ENCODE measurements around the gene SLCO4A1. TPM values are rescaled to one million over a fixed set of nuclear protein-coding genes. Genes with fewer than 3 reads are reported as not detected.

SLCO4A1 gene
- total and polyA plus RNA-seq, 2 of the 4 experiments (the other 2 are of a cell fraction), result 0.72 to 1.1 TPM

- peak overlapping the region; percentile 19; the same call in 1 of the 2 replicates for H3K18ac ChIP-seq (ENCODE audit: low read depth, low read length)
- WGBS, 2 experiments (ENCODE audit: extremely low coverage in 2 of 2, insufficient read length in 1 of 2), result 52% methylated on average over 11 of the region's 24 CpGs; no CpG with 5 or more reads in 1 of the 2 experiments
- no peak for TF ChIP-seq BHLHE40 (IDR thresholded peaks at IDR 0.05; ENCODE audit: low read depth, low read length)
- no peak for TF ChIP-seq CHD1 (IDR thresholded peaks at IDR 0.05; ENCODE audit: low read depth, low read length)
- no peak for TF ChIP-seq POLR2A (IDR thresholded peaks at IDR 0.05; ENCODE audit: low read depth, low read length)
- no peak for TF ChIP-seq ELK1 (IDR thresholded peaks at IDR 0.05; ENCODE audit: borderline replicate concordance, low read depth, low read length)
- TF ChIP-seq RAD21 (IDR thresholded peaks at IDR 0.05; ENCODE audit: low read length), result no peak
- TF ChIP-seq MAFK (IDR thresholded peaks at IDR 0.05; ENCODE audit: low read depth, low read length), result no peak
- TF ChIP-seq FOS (IDR thresholded peaks at IDR 0.05; ENCODE audit: low read depth, low read length), result no peak
- TF ChIP-seq MXI1 (IDR thresholded peaks at IDR 0.05; ENCODE audit: borderline replicate concordance, low read depth, low read length), result no peak
- TF ChIP-seq SMC3 (IDR thresholded peaks at IDR 0.05; ENCODE audit: low read depth, low read length), result no peak
- no peak for TF ChIP-seq RCOR1 (IDR thresholded peaks at IDR 0.05; ENCODE audit: insufficient replicate concordance, low read length)
- TF ChIP-seq MAZ (IDR thresholded peaks at IDR 0.05; ENCODE audit: borderline replicate concordance, low read depth, low read length), result no peak
- TF ChIP-seq, protein P1, sequence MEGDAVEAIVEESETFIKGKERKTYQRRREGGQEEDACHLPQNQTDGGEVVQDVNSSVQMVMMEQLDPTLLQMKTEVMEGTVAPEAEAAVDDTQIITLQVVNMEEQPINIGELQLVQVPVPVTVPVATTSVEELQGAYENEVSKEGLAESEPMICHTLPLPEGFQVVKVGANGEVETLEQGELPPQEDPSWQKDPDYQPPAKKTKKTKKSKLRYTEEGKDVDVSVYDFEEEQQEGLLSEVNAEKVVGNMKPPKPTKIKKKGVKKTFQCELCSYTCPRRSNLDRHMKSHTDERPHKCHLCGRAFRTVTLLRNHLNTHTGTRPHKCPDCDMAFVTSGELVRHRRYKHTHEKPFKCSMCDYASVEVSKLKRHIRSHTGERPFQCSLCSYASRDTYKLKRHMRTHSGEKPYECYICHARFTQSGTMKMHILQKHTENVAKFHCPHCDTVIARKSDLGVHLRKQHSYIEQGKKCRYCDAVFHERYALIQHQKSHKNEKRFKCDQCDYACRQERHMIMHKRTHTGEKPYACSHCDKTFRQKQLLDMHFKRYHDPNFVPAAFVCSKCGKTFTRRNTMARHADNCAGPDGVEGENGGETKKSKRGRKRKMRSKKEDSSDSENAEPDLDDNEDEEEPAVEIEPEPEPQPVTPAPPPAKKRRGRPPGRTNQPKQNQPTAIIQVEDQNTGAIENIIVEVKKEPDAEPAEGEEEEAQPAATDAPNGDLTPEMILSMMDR (conservative IDR thresholded peaks at IDR 0.05; ENCODE audit: low read depth, low read length), result no peak
These were observed 9.2 kb downstream of the SLCO4A1 start for GRCh38 chr20:62651285-62652021.

More at GRCh38 chr20:62651285-62652021, 9.2 kb downstream of the SLCO4A1 start:
- Histone ChIP-seq H3K79me1 (ENCODE audit: low read depth in 1 of 2, low read length in 2 of 2) (no peaks in the 10 kb centered on the region), H4K8ac (ENCODE audit: low read depth in 2 of 2, low read length in 2 of 2) (peak overlapping the region; percentile 5 to 78; a peak in 3 of 4 replicates), H4K20me1 (ENCODE audit: insufficient read depth, low read length) (no peaks in the 10 kb centered on the region), H3K27me3 (ENCODE audit: control insufficient read depth, insufficient read depth, low read length) (no peaks in the 10 kb centered on the region), H4K91ac (ENCODE audit: insufficient read depth, low read depth, low read length) (peak overlapping the region; percentile 76), H3K4me1 (ENCODE audit: control insufficient read depth, insufficient read depth, low read length) (peaks cover 13% of the 10 kb centered on the region; the same call in 1 of the 2 replicates), H3K4me3 (ENCODE audit: insufficient read depth, low read depth, low read length) (no peak overlapping the region), H3K9me3 (ENCODE audit: control insufficient read depth, insufficient read depth, low read length) (no peaks in the 10 kb centered on the region), H2BK15ac (ENCODE audit: low read depth, low read length) (peak overlapping the region; percentile 63; the same call in 1 of the 3 replicates), H2BK20ac (ENCODE audit: low read depth, low read length) (peak overlapping the region; percentile 72), H3K9ac (ENCODE audit: low read depth, low read length) (no peak overlapping the region), H3K27ac (ENCODE audit: insufficient read depth, low read length) (peak overlapping the region; percentile 58), H2AK5ac (ENCODE audit: low read depth, low read length) (peak overlapping the region; percentile 54), H3K4ac (ENCODE audit: low read depth, low read length) (peak overlapping the region; percentile 82), H4K5ac (ENCODE audit: low read depth, low read length) (peak overlapping the region; percentile 31), H3K4me2 (ENCODE audit: low read depth, low read length) (no peak overlapping the region), H2BK5ac (ENCODE audit: low read depth, low read length, poor library complexity, severe bottlenecking) (peak overlapping the region; percentile 67), H2AFZ (replicated peaks; ENCODE audit: low read length, poor library complexity) (peak overlapping the region; percentile 77), H2AK9ac (replicated peaks; ENCODE audit: low read depth, low read length, poor library complexity) (peak overlapping the region; percentile 87), H3K9me1 (ENCODE audit: insufficient read depth, low read length) (peaks cover 5% of the 10 kb centered on the region; the same call in 1 of the 2 replicates), H2BK120ac (ENCODE audit: low read depth, low read length) (peak overlapping the region; percentile 77), H3K14ac (replicated peaks; ENCODE audit: low read depth, low read length) (peak overlapping the region; percentile 61; the same call in 1 of the 2 replicates), H3K56ac (ENCODE audit: extremely low read depth, insufficient read depth, low read length) (no peak overlapping the region), H3K36me3 (ENCODE audit: control insufficient read depth, insufficient read depth, low read length) (no peaks in the 10 kb centered on the region), H3K23ac (ENCODE audit: low read depth, low read length) (0 out of 2 replicates have a peak overlapping the region, but pooled peaks have one; percentile 19)
- no peak for ATAC-seq (ENCODE audit: low read depth)
- peak; percentile 49 for DNase-seq
- CTCF ChIA-PET, result no interaction called here
- no TSS peak for BruUV-seq (replicated peaks)
- POLR2A ChIA-PET (ENCODE audit: unreplicated experiment), result no interaction called here
- dilution Hi-C loops (cut with HindIII; ENCODE audit: low sequenced_read_pairs, unreplicated experiment), result no loop called here
- intact Hi-C loops (cut with micrococcal nuclease), result no loop called here
- in situ Hi-C loops (cut with MboI; ENCODE audit: low sequenced_read_pairs), result no loop called here

All from IMR-90 (cell line).